Pancreas (tissue), 10 donors: ENCODE results near the gene MCEMP1. TPM values are rescaled to one million over a fixed set of nuclear protein-coding genes. Genes with fewer than 3 reads are reported as not detected.

Source experiments
- ATAC-seq, 4 donors: fragments of 200-7000 bp; cut with Tn5 transposase; one replicate each; pipeline versions ENCODE4 v1.8.0 to v1.9.1; 2020; ENCODE audit warnings: mild to moderate bottlenecking in 4 of 4, moderate library complexity in 4 of 4
- DNase-seq, 6 donors: peaks; one replicate each; pipeline ENCODE4 v3.0.0-alpha.2; 2020
- FAIRE-seq: peaks from 2 replicates; lab custom pipeline; 2012; peaks lifted over from hg19 to GRCh38; lab: Jason Lieb, UNC
- H3K27ac ChIP-seq, 4 donors: fragments of 200-600 bp; sonication (generic); 1 replicate in 3 of 4; 2 replicates in 1 of 4; pipeline versions ENCODE4 v1.5.0 to v1.8.0; 2020
- H3K27me3 ChIP-seq, 4 donors: fragments of 200-600 bp; one replicate each; pipeline ENCODE4 v1.8.0; 2021
- H3K36me3 ChIP-seq, 3 donors: fragments of 200-600 bp; sonication (generic) in 1 of 3; one replicate each; pipeline versions ENCODE4 v1.5.0 to v1.8.0; 2020 to 2021
- H3K4me1 ChIP-seq, 3 donors: fragments of 200-600 bp; one replicate each; pipeline ENCODE4 v1.8.0; 2021
- H3K4me3 ChIP-seq, 4 donors: fragments of 200-600 bp; sonication (generic) in 2 of 4; one replicate each; pipeline versions ENCODE4 v1.5.0 to v1.8.0; 2020 to 2021
- H3K9me3 ChIP-seq, 4 donors: fragments of 200-600 bp; one replicate each; pipeline ENCODE4 v1.8.0; 2021
- WGBS, 2 donors: extraction: QIAGEN DNeasy Blood & Tissue Kit; methylation state at CpG; one replicate each; pipeline ENCODE4 v1.1.7; 2013; 5-methylcytosine and 5-hydroxymethylcytosine counted together
- intact Hi-C, 3 donors: fragments of 100-400 bp; cut with DNase I; formaldehyde crosslinking; loops; one replicate each; pipeline versions ENCODE4 v1.11.1 to v1.14.2; 2022
- polyA plus RNA-seq, 2 donors: library from polyadenylated mRNA; stranded (reverse); fragments of 200-250 nt; gene quantifications; one replicate each; pipeline ENCODE4 v1.2.3, GENCODE V29; 2013
- total RNA-seq, 6 donors: library from RNA; stranded (reverse); fragmentation: NEBNext Ultra II Directional in 4 of 6; extraction: Animal tissue kit (Norgen Biotek cat#: 25700) in 4 of 6; gene quantifications; one replicate each; pipeline versions ENCODE4 v1.2.1 to v1.2.4, GENCODE V29; 2021 to 2023
- TF ChIP-seq, protein P1 (sequence below), 4 donors: fragments of 200-600 bp; sonication (generic) in 3 of 4; IDR thresholded peaks; one replicate each; pipeline versions ENCODE4 v1.5.0 to v1.8.0; 2021; ENCODE audit warnings: antibody characterized with exemption in 4 of 4
- donor health status: healthy with polysubstance abuse.
- donor health status: DM: no; HTN: no; CAD: no; lungs with moderate emphysema.
- donor health status: DM: no; HTN: no; CAD: no.
- donor health status: control.
- donor health status: control.
- donor health status: Bipolar disorder and iron deficiency.
- donor health status: DM: yes; HTN: yes; CAD: no.
- donor health status: DM: no; HTN: no; CAD: no.
- donor health status: DM: no; HTN: no; CAD: no.
- donor health status: DM: yes; HTN: yes; CAD: no.

Gene MCEMP1
- total and polyA plus RNA-seq, 8 donors: 0.16 to 1.5 (median 0.39) TPM; not detected in 2

- H3K36me3 ChIP-seq: no peaks in the 10 kb centered on the region
- H3K4me3 ChIP-seq: peak overlapping the region in 3 of 4 donors; percentile 77 to 90 (median 87)
- peak in 1 of 6 donors; percentile 68 for DNase-seq
- peaks cover 0 to 4% (median 0%) of the 10 kb centered on the region in 3 donors for H3K4me1 ChIP-seq
- TF ChIP-seq, protein P1, sequence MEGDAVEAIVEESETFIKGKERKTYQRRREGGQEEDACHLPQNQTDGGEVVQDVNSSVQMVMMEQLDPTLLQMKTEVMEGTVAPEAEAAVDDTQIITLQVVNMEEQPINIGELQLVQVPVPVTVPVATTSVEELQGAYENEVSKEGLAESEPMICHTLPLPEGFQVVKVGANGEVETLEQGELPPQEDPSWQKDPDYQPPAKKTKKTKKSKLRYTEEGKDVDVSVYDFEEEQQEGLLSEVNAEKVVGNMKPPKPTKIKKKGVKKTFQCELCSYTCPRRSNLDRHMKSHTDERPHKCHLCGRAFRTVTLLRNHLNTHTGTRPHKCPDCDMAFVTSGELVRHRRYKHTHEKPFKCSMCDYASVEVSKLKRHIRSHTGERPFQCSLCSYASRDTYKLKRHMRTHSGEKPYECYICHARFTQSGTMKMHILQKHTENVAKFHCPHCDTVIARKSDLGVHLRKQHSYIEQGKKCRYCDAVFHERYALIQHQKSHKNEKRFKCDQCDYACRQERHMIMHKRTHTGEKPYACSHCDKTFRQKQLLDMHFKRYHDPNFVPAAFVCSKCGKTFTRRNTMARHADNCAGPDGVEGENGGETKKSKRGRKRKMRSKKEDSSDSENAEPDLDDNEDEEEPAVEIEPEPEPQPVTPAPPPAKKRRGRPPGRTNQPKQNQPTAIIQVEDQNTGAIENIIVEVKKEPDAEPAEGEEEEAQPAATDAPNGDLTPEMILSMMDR (IDR thresholded peaks at IDR 0.05): no peak
- no peak for FAIRE-seq
- H3K27ac ChIP-seq: peak overlapping the region; percentile 76 to 83 (median 80)
- ATAC-seq: no peak
- H3K27me3 ChIP-seq: no peaks in the 10 kb centered on the region
- 67% methylated on average over 16 of the region's 16 CpGs for WGBS, 2 donors
- intact Hi-C loops: no loop called here
- H3K9me3 ChIP-seq: no peaks in the 10 kb centered on the region
Measured at GRCh38 chr19:7636317-7636690, 40.6 kb upstream of the MCEMP1 start.

GRCh38 chr19:7636691-7637373 is 40.1 kb upstream of the MCEMP1 start, which contains the start of gene STXBP2:
STXBP2 (plus strand) TSS chr19:7637110; CDS start chr19:7637150, 40 bp downstream.
- TF ChIP-seq, protein P1 (IDR thresholded peaks at IDR 0.05): peak in 2 of 4 donors; percentile 27 to 30
- Histone ChIP-seq H3K27ac (peak within 1 kb of the TSS; percentile 76 to 83 (median 80)), H3K27me3 (no peaks in the 10 kb centered on the region), H3K4me3 (peak within 1 kb of the TSS; percentile 66 to 90 (median 82)), H3K36me3 (no peaks in the 10 kb centered on the region), H3K4me1 (peaks cover 0 to 4% (median 0%) of the 10 kb centered on the region in 3 donors), H3K9me3 (no peaks in the 10 kb centered on the region)
- WGBS, 2 donors: 7 to 9% methylated on average over 51 to 61 of the region's 61 CpGs
- no peak for FAIRE-seq
- peak; percentile 86 to 97 (median 94) for DNase-seq
- peak; percentile 96 to 99 (median 98) for ATAC-seq
- intact Hi-C loops: no loop called here

GRCh38 chr19:7637374-7638256 is 39.3 kb upstream of the MCEMP1 start:
- FAIRE-seq (no peak), DNase-seq (peak in 4 of 6 donors; percentile 49 to 83 (median 64)), ATAC-seq (peak; percentile 55 to 61 (median 57))
- intact Hi-C loops: no loop called here
- Histone ChIP-seq H3K36me3 (no peaks in the 10 kb centered on the region), H3K4me3 (peak overlapping the region; percentile 66 to 90 (median 82)), H3K4me1 (peaks cover 0 to 4% (median 0%) of the 10 kb centered on the region in 3 donors), H3K27ac (peak overlapping the region; percentile 76 to 83 (median 80)), H3K9me3 (no peaks in the 10 kb centered on the region), H3K27me3 (no peaks in the 10 kb centered on the region)
- TF ChIP-seq, protein P1 (IDR thresholded peaks at IDR 0.05): no peak
- 23 to 28% methylated on average over 29 to 30 of the region's 30 CpGs for WGBS, 2 donors

- Histone ChIP-seq H3K36me3 (no peaks in the 10 kb centered on the region), H3K4me3 (no peak overlapping the region), H3K27ac (no peak overlapping the region), H3K9me3 (no peaks in the 10 kb centered on the region), H3K4me1 (peaks cover 0 to 4% (median 0%) of the 10 kb centered on the region in 3 donors), H3K27me3 (no peaks in the 10 kb centered on the region)
- ATAC-seq (no peak), DNase-seq (peak in 1 of 6 donors; percentile 14), FAIRE-seq (no peak)
- 79 to 80% methylated on average over 12 of the region's 12 CpGs for WGBS, 2 donors
- TF ChIP-seq, protein P1 (IDR thresholded peaks at IDR 0.05): no peak
- intact Hi-C loops: no loop called here
Measured at GRCh38 chr19:7638802-7639465, 38.0 kb upstream of the MCEMP1 start.
